Activated CD4-positive, alpha-beta T cell treated with anti-CD3 and anti-CD28 coated beads, Interleukin-2, amount 10 ng/mL, durations not matched to agents 7 days and 5 days (primary cell): ENCODE measurements around the gene LAMTOR3. TPM values are rescaled to one million over a fixed set of nuclear protein-coding genes. Genes with fewer than 3 reads are reported as not detected.

Experiments
- total RNA-seq, 2 experiments: library from RNA; stranded (reverse); gene quantifications; one replicate each; pipeline ENCODE4 v1.2.3, GENCODE V29; 2021

LAMTOR3 gene
- total RNA-seq, 2 experiments from 2014 or later, result 28.9 to 33.1 TPM

Other genes starting within 250 kb of the LAMTOR3 start
- gene C4orf54, start 236.6 kb downstream of the LAMTOR3 start, total RNA-seq, result not detected
- gene DAPP1, start 77.6 kb downstream of the LAMTOR3 start, total RNA-seq, result 10 to 100 TPM; 39.5 TPM
- gene DNAJB14, start 52.2 kb upstream of the LAMTOR3 start, total RNA-seq, result 10 to 100 TPM; 47.1 to 53.1 TPM
- gene H2AZ1, start 55.8 kb upstream of the LAMTOR3 start, total RNA-seq, result 100 to 1,000 TPM; 426 to 554 TPM